ENCODE measurements around the gene FAM110A. TPM values are rescaled to one million over a fixed set of nuclear protein-coding genes. Genes with fewer than 3 reads are reported as not detected.

FAM110A gene
- total and polyA plus RNA-seq, 2 of the 8 experiments (the other 6 are each of a cell fraction or from before 2014, with no cell fraction given): 10.1 to 10.9 TPM

DNA sequence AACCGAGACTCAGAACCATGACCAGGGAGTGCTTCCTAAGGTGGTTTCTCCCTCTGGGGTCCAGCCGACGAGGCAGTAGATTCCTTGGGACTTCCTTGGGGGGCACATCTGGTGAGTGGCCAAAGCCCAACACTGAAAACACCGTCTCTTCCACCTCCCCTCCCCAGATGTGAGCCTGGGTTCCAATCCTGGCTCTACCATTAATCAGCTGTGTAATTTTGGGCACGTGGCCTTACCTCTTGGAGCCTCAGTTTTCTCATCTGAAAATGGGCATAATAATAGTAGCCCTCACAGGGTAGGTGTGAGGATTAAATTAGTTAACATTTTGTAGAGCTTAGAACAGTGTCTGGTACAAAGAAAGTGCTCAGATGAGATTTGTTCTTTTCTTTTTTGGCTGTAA, 5.5 kb downstream of the FAM110A start:
- Histone ChIP-seq H2BK5ac (ENCODE audit: low read depth, low read length) (no peak overlapping the region), H3K23me2 (ENCODE audit: low read depth, low read length) (peaks cover 18% of the 10 kb centered on the region; the same call in 1 of the 2 replicates), H2BK120ac (replicated peaks; ENCODE audit: low read depth, low read length) (no peak overlapping the region), H4K20me1 (replicated peaks in 1 of 2; ENCODE audit: control insufficient read depth in 1 of 2, insufficient read depth in 2 of 2, low read length in 2 of 2) (peaks cover 2 to 7% of the 10 kb centered on the region in 2 experiments), H2BK20ac (ENCODE audit: low read length) (no peak overlapping the region), H3K14ac (ENCODE audit: insufficient read length) (no peak overlapping the region), H2BK12ac (ENCODE audit: low read depth, low read length) (no peak overlapping the region), H3K9me3 (ENCODE audit: insufficient read depth in 2 of 2, low read depth in 1 of 2, low read length in 1 of 2) (no peaks in the 10 kb centered on the region), H3K56ac (replicated peaks; ENCODE audit: insufficient read length, low read depth, low read length) (no peak overlapping the region), H3K18ac (ENCODE audit: extremely low read depth, low read length) (no peak overlapping the region), H3K27ac (ENCODE audit: low read depth, low read length) (no peak overlapping the region), H2BK15ac (ENCODE audit: low read length) (no peak overlapping the region), H3K79me2 (ENCODE audit: control insufficient read depth in 1 of 2, insufficient read depth in 2 of 2, low read length in 2 of 2) (no peaks in the 10 kb centered on the region), H3K4me2 (ENCODE audit: insufficient read depth in 1 of 2, low read depth in 2 of 2, low read length in 2 of 2) (no peak overlapping the region), H3K4me1 (replicated peaks in 1 of 4; ENCODE audit: control insufficient read depth in 3 of 4, insufficient read depth in 4 of 4, low read length in 3 of 4) (peaks cover 3 to 16% (median 8%) of the 10 kb centered on the region in 4 experiments), H2AFZ (ENCODE audit: low read length) (no peak overlapping the region), H3K23ac (ENCODE audit: insufficient read length) (no peak overlapping the region), H3K27me3 (replicated peaks in 1 of 4; ENCODE audit: control insufficient read depth in 3 of 4, extremely low read depth in 1 of 4, insufficient read depth in 3 of 4, low read length in 3 of 4) (peaks cover 0 to 37% (median 31%) of the 10 kb centered on the region in 4 experiments; a peak in 6 of 7 replicates), H4K5ac (ENCODE audit: insufficient read length, low read depth, low read length) (no peak overlapping the region), H4K8ac (ENCODE audit: extremely low read depth, insufficient read depth, low read length) (no peak overlapping the region), H4K91ac (replicated peaks; ENCODE audit: insufficient read length, low read length) (no peak overlapping the region), H3K79me1 (ENCODE audit: low read depth, low read length) (no peaks in the 10 kb centered on the region), H2AK5ac (ENCODE audit: low read depth, low read length) (no peak overlapping the region), H3K4me3 (ENCODE audit: extremely low read depth in 1 of 4, insufficient read depth in 2 of 4, low read depth in 3 of 4, low read length in 4 of 4) (no peak overlapping the region), H3K36me3 (ENCODE audit: control insufficient read depth in 2 of 4, insufficient read depth in 4 of 4, low read length in 3 of 4) (no peaks in the 10 kb centered on the region), H3K4ac (replicated peaks; ENCODE audit: insufficient read length, low read depth, low read length) (no peak overlapping the region), H3K9ac (replicated peaks in 1 of 4; ENCODE audit: extremely low read depth in 1 of 4, low read depth in 3 of 4, low read length in 3 of 4) (no peak overlapping the region)
- TF ChIP-seq CBX5 (IDR thresholded peaks at IDR 0.05; ENCODE audit: low read depth, low read length): no peak
- no peak for TF ChIP-seq EZH2 (IDR thresholded peaks at IDR 0.05; ENCODE audit: low read depth, low read length, severe bottlenecking)
- no peak for TF ChIP-seq RAD21 (IDR thresholded peaks at IDR 0.05 in 1 of 2, conservative IDR thresholded peaks at IDR 0.05 in 1 of 2; ENCODE audit: low read depth in 2 of 2, low read length in 2 of 2)
- TF ChIP-seq ATF2 (IDR thresholded peaks at IDR 0.05; ENCODE audit: low read length): no peak
- ChIA-PET CTCF (ENCODE audit: partially characterized antibody) (interaction anchor here (1.9 to 2.0 kb wide), 2 partner anchors 9 to 35 kb away, joined by 6 to 8 read pairs; no protein-coding TSS in a partner anchor), POLR2A (ENCODE audit: partially characterized antibody) (no interaction called here)
- no peak for DNase-seq (ENCODE audit: low read depth in 1 of 2, low spot score in 2 of 2)
- 84% methylated on average over 5 of the region's 5 CpGs; no CpG with 5 or more reads in 1 of the 2 experiments for WGBS, 2 experiments (ENCODE audit: extremely low coverage in 1 of 2, insufficient coverage in 1 of 2, insufficient read length in 1 of 2, insufficient replicate concordance in 2 of 2, low coverage in 1 of 2, low lambda C conversion rate in 2 of 2, missing lambda C conversion rate in 1 of 2)
- FAIRE-seq: no peak
